ENCODE data around the gene NFS1.

Gene NFS1

DNA sequence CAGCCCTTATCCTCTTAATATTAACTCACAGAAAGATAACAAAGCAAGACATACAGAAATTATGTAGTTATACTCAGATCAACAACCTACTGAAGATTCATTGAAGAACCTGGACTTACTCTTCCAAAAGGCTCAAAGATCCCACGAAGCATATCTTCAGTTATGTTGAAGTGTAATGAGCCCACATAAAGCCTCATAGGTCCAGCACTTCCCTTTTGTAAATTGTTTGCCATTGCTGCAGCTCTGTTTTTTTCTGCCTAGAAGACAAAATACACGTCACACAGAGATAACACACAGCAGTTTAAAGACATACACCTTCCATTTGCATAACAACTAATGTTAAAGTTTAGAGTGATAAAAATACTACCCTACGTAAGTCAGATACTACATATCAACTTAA is 22.5 kb upstream of the NFS1 start:
- no peaks in the 10 kb centered on the region for H3K36me3 ChIP-seq (ENCODE audit: control insufficient read depth, insufficient read depth, low read length)
- peaks cover 71% of the 10 kb centered on the region for H3K79me2 ChIP-seq
- TF ChIP-seq, protein P1, sequence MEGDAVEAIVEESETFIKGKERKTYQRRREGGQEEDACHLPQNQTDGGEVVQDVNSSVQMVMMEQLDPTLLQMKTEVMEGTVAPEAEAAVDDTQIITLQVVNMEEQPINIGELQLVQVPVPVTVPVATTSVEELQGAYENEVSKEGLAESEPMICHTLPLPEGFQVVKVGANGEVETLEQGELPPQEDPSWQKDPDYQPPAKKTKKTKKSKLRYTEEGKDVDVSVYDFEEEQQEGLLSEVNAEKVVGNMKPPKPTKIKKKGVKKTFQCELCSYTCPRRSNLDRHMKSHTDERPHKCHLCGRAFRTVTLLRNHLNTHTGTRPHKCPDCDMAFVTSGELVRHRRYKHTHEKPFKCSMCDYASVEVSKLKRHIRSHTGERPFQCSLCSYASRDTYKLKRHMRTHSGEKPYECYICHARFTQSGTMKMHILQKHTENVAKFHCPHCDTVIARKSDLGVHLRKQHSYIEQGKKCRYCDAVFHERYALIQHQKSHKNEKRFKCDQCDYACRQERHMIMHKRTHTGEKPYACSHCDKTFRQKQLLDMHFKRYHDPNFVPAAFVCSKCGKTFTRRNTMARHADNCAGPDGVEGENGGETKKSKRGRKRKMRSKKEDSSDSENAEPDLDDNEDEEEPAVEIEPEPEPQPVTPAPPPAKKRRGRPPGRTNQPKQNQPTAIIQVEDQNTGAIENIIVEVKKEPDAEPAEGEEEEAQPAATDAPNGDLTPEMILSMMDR (IDR thresholded peaks at IDR 0.05) = no peak
- no peak overlapping the region for H3K9ac ChIP-seq
- no peak overlapping the region for H3K27ac ChIP-seq
- H2AFZ ChIP-seq = no peak overlapping the region
- no peak overlapping the region for H3K4me3 ChIP-seq (ENCODE audit: low read depth, low read length)
- no peaks in the 10 kb centered on the region for H3K27me3 ChIP-seq (ENCODE audit: control insufficient read depth, insufficient read depth, low read length)
- H3K4me2 ChIP-seq (ENCODE audit: low read length) = no peak overlapping the region
- H3K4me1 ChIP-seq = no peaks in the 10 kb centered on the region
- no peaks in the 10 kb centered on the region for H3K9me3 ChIP-seq (ENCODE audit: control insufficient read depth, low read length)

DNA sequence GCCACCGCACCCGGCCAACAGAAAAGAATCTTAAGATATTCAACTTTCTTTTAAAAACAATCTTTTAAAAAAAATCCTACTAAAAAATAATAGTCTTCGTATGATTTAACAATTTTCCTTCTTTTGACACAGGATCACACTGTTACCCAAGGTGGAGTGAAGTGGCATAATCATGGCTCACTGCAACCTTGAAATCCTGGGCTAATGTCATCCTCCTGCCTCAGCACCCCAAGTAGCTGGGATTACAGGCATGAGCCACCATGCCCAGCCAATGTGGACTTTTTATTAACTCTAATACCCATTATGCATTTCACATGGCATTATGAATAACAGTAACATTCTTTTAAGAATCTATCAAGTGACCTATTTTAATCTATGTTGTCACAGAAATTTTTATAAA is 22.1 kb upstream of the NFS1 start:
- H3K27me3 ChIP-seq (ENCODE audit: control insufficient read depth, insufficient read depth, low read length) = no peaks in the 10 kb centered on the region
- TF ChIP-seq, protein P1 (IDR thresholded peaks at IDR 0.05) = no peak
- no peak overlapping the region for H3K4me3 ChIP-seq (ENCODE audit: low read depth, low read length)
- no peak overlapping the region for H3K9ac ChIP-seq
- H3K27ac ChIP-seq = no peak overlapping the region
- H3K9me3 ChIP-seq (ENCODE audit: control insufficient read depth, low read length) = no peaks in the 10 kb centered on the region
- H3K4me1 ChIP-seq = no peaks in the 10 kb centered on the region
- no peaks in the 10 kb centered on the region for H3K36me3 ChIP-seq (ENCODE audit: control insufficient read depth, insufficient read depth, low read length)
- peaks cover 70% of the 10 kb centered on the region for H3K79me2 ChIP-seq
- H3K4me2 ChIP-seq (ENCODE audit: low read length) = no peak overlapping the region
- H2AFZ ChIP-seq = no peak overlapping the region

DNA sequence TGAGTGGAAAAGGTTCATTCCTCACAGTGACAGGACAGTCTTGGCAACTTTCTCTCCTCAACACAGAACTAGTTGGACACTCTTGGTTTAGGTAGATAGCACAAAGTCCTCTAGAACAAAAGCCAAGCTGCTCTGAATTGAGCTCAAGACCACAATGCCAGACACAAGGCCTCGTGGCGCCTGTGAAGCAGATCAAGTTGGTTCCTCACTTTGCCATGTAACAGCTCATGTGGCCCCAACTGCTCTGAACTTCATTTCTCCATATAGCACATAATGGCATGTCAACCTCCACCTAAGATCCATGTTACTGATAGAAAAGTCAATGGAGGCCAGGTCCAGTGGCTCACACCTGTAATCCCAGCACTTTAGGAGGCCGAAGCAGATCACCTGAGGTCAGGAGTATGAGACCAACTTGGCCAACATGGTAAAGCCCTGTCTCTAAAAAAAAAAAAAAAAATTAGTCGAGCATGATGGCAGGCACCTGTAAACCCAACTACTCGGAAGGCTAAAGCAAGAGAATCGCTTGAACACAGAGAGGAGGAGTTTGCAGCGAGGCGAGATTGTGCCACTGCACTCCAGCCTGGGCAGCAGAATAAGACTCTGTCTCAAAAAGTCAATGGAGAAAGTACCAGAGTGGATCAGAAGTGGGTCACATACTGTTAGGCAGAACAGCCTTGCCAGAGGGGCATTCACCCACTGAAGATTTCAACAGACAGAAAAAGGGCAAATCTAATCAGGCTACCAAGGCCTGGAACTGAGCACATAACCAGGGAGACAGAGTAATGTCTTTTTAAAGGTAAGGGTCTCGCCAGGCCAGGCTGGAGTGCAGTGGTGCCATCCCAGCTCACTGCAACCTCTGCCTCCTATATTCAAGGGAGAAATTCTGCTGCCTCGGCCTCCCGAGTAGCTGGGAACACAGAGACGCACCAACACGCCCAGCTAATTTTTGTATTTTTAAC is 21.3 kb upstream of the NFS1 start:
- no peaks in the 10 kb centered on the region for H3K4me1 ChIP-seq
- H3K27ac ChIP-seq = no peak overlapping the region
- H3K36me3 ChIP-seq (ENCODE audit: control insufficient read depth, insufficient read depth, low read length) = no peaks in the 10 kb centered on the region

DNA sequence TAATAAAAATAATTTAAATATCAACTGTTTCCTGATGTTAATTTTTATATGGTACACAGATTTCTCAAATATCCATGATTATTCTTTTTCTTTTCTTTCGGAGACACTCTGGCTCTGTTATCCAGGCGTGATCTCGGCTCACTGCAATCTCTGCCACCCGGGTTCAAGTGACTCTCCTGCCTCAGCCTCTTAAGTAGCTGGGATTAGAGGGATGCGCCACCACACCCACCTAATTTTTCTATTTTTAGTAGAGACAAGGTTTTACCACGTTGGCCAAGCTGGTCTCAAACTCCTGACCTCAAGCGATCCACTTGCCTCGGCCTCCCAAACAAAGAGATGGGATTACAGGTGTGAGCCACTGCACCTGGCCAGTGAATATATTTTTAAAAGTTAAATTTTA is 20.6 kb upstream of the NFS1 start:
- no peaks in the 10 kb centered on the region for H3K4me1 ChIP-seq
- no peaks in the 10 kb centered on the region for H3K27me3 ChIP-seq (ENCODE audit: control insufficient read depth, insufficient read depth, low read length)
- H3K9ac ChIP-seq = no peak overlapping the region
- H3K79me2 ChIP-seq = peaks cover 68% of the 10 kb centered on the region
- TF ChIP-seq, protein P1 (IDR thresholded peaks at IDR 0.05) = no peak
- no peaks in the 10 kb centered on the region for H3K36me3 ChIP-seq (ENCODE audit: control insufficient read depth, insufficient read depth, low read length)
- no peak overlapping the region for H3K27ac ChIP-seq
- H2AFZ ChIP-seq = no peak overlapping the region
- H3K4me2 ChIP-seq (ENCODE audit: low read length) = no peak overlapping the region
- H3K9me3 ChIP-seq (ENCODE audit: control insufficient read depth, low read length) = no peaks in the 10 kb centered on the region
- no peak overlapping the region for H3K4me3 ChIP-seq (ENCODE audit: low read depth, low read length)

More for the DNA sequence above, 21.3 kb upstream of the NFS1 start:
- no peaks in the 10 kb centered on the region for H3K27me3 ChIP-seq (ENCODE audit: control insufficient read depth, insufficient read depth, low read length)
- H2AFZ ChIP-seq = no peak overlapping the region
- H3K79me2 ChIP-seq = peaks cover 67% of the 10 kb centered on the region
- no peak overlapping the region for H3K4me3 ChIP-seq (ENCODE audit: low read depth, low read length)
- no peaks in the 10 kb centered on the region for H3K9me3 ChIP-seq (ENCODE audit: control insufficient read depth, low read length)
- no peak overlapping the region for H3K9ac ChIP-seq
- H3K4me2 ChIP-seq (ENCODE audit: low read length) = no peak overlapping the region
- TF ChIP-seq, protein P1 (IDR thresholded peaks at IDR 0.05) = no peak

Data from parathyroid adenoma (tissue), 2 donors.